ENCODE measurements around the gene C2orf76.

The C2orf76 gene

DNA sequence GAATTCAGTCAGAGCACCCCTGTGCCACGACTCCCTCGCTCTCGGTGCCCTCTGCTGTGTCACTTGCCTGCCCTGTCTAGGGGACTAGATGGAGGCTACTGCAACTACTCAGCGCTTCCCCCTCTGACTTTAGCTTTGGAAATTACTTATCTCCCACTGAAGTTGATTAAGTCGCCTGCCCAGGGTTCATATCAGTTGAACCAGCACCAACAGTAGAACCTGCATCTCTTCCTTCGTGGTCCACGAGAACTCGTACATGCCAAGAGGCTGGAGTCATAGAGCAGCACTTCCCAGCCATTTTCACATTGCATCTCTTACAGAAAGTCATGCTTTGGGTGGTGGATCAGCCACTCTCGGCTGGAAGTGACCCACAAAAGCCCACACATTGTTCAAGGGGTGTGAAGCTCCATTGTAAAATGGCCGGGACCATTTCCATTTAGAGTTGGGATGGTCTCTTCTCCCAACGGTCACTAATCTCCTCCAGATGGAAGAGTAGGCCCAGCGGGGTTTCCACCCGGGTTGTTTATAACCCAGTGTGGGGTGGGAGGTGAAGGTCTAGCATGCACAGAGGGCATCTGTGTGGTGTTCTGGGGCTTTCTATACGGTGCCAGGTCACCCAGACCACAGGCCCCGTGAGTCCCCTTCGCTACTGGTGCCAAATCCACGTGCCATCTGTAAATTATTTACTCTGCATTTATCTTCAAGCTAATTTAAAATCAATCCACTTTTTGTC is 105.0 kb downstream of the C2orf76 start:
- no peak for DNase-seq

- DNase-seq: no peak
Observed at GRCh38 chr2:119260646-119261492, 105.8 kb downstream of the C2orf76 start.

- DNase-seq: no peak
Observed at GRCh38 chr2:119259296-119259860, 107.3 kb downstream of the C2orf76 start.

DNA sequence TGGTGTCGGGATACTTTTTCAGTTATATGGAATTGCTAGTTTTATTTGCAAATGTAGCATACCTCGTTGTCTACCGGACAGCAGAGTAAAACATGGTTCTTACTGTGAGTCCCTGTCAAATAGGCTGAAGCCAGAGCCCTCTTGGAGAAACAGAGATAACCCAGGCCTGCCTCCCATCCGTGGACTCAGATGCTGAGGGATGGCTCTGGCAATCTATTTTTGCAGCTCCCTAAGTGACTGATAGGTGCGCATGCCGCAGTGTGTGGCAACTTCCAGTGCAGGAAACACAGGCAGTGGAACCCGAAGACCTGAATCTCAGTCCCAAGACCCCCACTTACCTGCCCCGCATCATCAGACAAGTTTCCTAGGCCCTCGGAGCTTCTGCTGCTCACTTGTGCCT is 109.4 kb downstream of the C2orf76 start:
- DNase-seq: no peak

DNA sequence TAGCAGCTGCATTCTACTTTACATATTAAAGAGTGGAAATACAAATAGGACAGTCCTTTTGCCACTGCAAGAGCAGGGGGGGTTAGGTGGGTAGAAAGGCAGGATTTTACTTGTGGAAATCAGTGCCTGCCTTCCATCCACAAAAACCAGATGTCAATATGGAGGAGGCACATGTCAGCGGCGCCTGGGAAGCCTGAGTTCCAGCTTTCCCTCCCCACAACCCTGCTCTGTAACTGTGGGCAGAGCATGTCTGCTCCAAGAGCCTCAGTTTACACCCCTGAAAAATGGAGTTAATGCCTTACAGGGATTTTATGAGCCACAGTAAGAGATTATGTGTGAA is 110.1 kb downstream of the C2orf76 start:
- no peak for DNase-seq

DNA sequence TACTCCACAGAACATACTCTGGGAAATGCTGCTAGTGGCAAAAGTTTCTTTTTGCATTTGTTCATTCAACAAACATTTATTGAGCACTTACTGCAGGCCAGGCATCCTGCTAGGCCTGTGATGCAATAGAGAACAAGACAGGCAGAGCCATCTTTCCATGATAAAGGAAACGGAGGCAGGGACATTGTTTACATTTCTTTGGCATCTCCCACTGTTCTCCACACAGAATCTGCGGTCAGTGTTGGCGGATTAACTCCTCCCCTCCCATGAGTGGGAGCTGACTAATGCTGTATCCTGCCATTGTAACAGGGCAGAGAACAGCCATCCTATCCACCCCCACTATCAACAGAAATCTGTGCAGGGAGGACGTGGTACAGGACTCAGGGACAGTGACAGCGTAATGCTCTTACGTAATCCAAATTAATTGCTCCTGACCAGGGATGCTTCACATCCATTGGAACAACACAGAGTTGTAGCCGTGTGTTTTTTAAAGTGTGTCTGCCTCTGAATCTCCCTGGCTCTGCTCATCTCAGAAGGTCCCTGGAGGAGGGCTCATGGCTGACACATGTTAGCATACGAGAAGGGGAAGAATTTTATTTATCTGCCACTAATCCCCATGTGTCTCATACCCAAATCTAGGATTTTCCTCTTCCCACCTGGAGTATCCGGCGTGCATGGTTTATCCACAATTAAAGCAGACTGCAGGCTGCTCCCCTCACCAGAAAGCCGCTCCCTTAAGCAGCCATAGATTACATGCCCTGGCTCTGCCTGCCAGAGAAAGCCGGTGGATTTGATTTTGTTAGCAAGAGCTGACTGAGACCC is 110.7 kb downstream of the C2orf76 start:
- DNase-seq: no peak

DNA sequence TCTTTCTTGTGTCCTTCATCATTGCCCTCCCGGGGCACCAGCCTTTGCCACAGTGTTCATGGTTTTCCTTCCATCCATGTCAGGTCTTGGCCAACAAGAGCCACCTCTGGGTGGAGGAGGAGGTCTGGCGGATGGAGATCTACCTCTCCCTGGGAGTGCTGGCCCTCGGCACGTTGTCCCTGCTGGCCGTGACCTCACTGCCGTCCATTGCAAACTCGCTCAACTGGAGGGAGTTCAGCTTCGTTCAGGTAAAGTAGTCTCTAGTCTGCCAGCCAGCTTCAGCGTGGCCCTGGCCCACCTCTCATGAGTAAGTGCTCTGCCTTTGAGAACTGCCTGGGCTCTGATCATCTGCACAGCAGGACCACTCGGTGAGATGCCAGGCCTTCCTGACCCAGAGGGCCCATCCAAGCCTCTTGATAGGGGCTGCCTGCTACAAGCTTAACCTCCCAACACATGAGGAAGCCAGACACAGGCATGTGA is 112.0 kb downstream of the C2orf76 start:
- DNase-seq: no peak

GRCh38 chr2:119253760-119254600 is 112.7 kb downstream of the C2orf76 start:
- DNase-seq: no peak

- no peak for DNase-seq
Observed at GRCh38 chr2:119253114-119253702, 113.4 kb downstream of the C2orf76 start.
